ENCODE results near the gene C8A. TPM values are rescaled to one million over a fixed set of nuclear protein-coding genes. Genes with fewer than 3 reads are reported as not detected.

C8A gene
- not detected for total RNA-seq

GRCh38 chr1:56854521-56855099, at the start of gene C8A:
C8A (plus strand) TSS chr1:56854797; CDS start chr1:56854902, 105 bp downstream.

GRCh38 chr1:56819387-56819899, 35.2 kb upstream of the C8A start, which contains the start of gene FYB2:
FYB2 (minus strand) TSS chr1:56819404; CDS start chr1:56819290, 114 bp downstream.

GRCh38 chr1:56965916-56966697, 111.5 kb downstream of the C8A start, which contains the start of gene C8B:
C8B (minus strand) TSS chr1:56966015; CDS start chr1:56965948, 67 bp downstream.

Other genes starting within 250 kb of the C8A start
- gene PRKAA2, start 209.5 kb upstream of the C8A start, total RNA-seq, result under 1 TPM; under 0.01 TPM
- gene FYB2, start 35.4 kb upstream of the C8A start, total RNA-seq, result not detected
- gene C8B, start 111.2 kb downstream of the C8A start, total RNA-seq, result not detected

Data from melanocyte of skin (primary cell).